ENCODE data around the gene BAZ2B.

DNA sequence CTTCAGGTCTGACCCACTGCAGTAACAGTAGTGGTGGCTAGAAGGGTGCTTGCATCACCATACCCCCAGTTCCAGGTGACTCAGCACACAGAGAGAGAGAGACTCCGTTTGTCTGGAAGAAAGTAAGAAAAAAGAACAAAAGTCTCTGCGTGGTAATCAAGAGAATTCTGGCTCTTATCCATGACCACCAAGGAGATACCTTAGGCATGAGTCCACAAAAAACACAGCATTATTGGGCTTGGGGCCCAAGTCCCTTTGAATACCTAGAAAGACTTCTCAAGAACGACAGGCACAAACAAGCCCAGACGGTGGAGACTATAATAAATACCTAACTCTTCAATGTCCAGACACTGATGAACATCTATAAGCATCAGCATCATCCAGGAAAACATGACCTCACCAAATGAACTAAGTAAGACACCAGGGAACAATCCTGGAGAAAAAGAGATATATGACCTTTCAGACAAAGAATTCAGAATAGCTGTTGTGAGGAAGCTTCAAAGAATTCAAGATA is 21.7 kb upstream of the BAZ2B start:
- TF ChIP-seq, protein P1, sequence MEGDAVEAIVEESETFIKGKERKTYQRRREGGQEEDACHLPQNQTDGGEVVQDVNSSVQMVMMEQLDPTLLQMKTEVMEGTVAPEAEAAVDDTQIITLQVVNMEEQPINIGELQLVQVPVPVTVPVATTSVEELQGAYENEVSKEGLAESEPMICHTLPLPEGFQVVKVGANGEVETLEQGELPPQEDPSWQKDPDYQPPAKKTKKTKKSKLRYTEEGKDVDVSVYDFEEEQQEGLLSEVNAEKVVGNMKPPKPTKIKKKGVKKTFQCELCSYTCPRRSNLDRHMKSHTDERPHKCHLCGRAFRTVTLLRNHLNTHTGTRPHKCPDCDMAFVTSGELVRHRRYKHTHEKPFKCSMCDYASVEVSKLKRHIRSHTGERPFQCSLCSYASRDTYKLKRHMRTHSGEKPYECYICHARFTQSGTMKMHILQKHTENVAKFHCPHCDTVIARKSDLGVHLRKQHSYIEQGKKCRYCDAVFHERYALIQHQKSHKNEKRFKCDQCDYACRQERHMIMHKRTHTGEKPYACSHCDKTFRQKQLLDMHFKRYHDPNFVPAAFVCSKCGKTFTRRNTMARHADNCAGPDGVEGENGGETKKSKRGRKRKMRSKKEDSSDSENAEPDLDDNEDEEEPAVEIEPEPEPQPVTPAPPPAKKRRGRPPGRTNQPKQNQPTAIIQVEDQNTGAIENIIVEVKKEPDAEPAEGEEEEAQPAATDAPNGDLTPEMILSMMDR (IDR thresholded peaks at IDR 0.05) = no peak
- TF ChIP-seq EZH2 (IDR thresholded peaks at IDR 0.05) (no peak), EZH2phosphoT487 (IDR thresholded peaks at IDR 0.05) (no peak)
